HT1080 (cell line): ENCODE results near the gene ANKRD22. TPM values are rescaled to one million over a fixed set of nuclear protein-coding genes. Genes with fewer than 3 reads are reported as not detected.
A peak's percentile ranks its signal among the peaks of the same experiment; 100 is the strongest.

Experiments used
- DNase-seq: peaks from one replicate; pipeline ENCODE4 v3.0.0-alpha.2; 2015; ENCODE audit warnings: low read depth
- total RNA-seq: library from RNA; depleted of rRNA; stranded (reverse); fragments of >200 nt; shearing (Covaris generic); gene quantifications from 2 replicates; pipeline ENCODE4 v1.2.3, GENCODE V29; 2014; rRNA removed

ANKRD22 gene
- total RNA-seq, 1 experiment from 2014 or later = 0.16 TPM

GRCh38 chr10:88802523-88803285 lies 48.9 kb downstream of the ANKRD22 start, which contains the start of gene LIPM:
LIPM (plus strand) TSS chr10:88802730; CDS start chr10:88802897, 167 bp downstream.
- no peak for DNase-seq

- no peak for DNase-seq
Observed at GRCh38 chr10:88800152-88801125, 51.2 kb downstream of the ANKRD22 start.

GRCh38 chr10:88794731-88795130 lies 56.9 kb downstream of the ANKRD22 start:
- DNase-seq = no peak

GRCh38 chr10:88793712-88794299 lies 57.8 kb downstream of the ANKRD22 start:
- DNase-seq = peak; percentile 65

DNA sequence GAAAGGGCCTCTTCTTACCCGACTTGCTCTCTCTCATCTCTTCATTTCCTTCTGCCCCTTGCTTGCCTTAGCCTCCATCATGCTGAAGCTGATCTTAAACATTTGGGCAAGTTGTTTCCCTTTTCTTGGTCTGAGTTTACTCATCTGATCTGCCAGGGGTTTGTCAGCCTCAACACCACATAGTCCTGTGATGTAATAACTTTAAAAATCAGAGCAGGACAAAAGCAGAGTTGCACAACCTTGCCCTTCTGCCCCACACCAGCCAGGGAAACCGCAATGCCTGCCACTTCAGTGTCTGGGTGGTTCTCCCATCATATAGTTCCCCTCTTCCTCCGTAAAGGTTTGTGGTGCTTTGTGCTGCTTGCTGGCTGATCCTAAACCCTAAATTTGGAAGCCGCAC lies 59.0 kb downstream of the ANKRD22 start:
- DNase-seq = peak; percentile 75

DNA sequence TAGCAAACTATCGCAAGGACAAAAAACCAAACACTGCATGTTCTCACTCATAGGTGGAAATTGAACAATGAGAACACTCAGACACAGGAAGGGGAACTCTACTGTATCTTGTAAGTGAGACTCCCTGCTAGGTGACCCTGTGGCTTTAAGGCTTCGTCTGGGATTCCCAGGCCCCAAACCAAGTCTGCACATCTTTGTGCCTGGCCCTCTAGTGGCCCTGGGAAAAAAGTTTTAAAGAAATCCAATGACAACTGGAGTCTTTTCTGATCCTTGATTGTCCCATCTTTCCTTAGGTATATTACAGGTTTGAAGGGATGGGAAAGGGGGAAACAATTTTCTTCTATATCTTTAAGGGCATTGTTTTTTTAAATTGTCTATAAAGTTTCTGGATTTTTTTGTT lies 59.7 kb downstream of the ANKRD22 start:
- peak; percentile 51 for DNase-seq

DNA sequence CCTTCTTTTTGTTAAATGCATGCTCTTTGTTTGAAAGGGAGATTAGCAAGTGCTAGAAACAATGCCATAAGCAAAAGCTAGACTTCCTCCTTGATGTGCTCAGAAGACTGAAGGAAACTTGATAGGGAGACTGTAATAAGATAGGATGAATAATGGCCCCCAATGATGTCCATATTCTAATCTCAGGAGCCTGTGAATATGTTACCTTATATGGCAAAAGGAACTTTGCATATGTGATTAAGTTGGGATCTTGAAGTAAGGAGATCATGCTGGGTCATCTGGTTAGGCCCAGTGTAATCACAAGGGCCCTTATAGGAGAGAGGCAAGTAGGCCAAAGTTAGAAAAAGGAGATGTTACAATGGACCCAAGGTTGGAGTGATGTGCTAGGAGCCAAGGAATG lies 62.7 kb downstream of the ANKRD22 start:
- no peak for DNase-seq

GRCh38 chr10:88787463-88787862 lies 64.2 kb downstream of the ANKRD22 start:
- no peak for DNase-seq

- no peak for DNase-seq
Observed at GRCh38 chr10:88786032-88786770, 65.4 kb downstream of the ANKRD22 start.

- DNase-seq = peak; percentile 66
Observed at GRCh38 chr10:88783724-88784123, 67.9 kb downstream of the ANKRD22 start.

- no peak for DNase-seq
Observed at GRCh38 chr10:88782222-88782621, 69.4 kb downstream of the ANKRD22 start.

- DNase-seq = no peak
Observed at GRCh38 chr10:88781206-88781605, 70.4 kb downstream of the ANKRD22 start.

Other genes with a start within 250 kb of the ANKRD22 start
- gene LIPF, start 187.4 kb downstream of the ANKRD22 start, total RNA-seq = not detected in 2 replicates
- gene LIPK, start 145.6 kb downstream of the ANKRD22 start, total RNA-seq = not detected in 2 replicates
- gene LIPN, start 91.8 kb downstream of the ANKRD22 start, total RNA-seq = not detected in 2 replicates
- gene LIPM, start 49.1 kb downstream of the ANKRD22 start, total RNA-seq = not detected in 2 replicates
- 33.5 and 41.5 TPM in 2 replicates for gene STAMBPL1, start 28.4 kb upstream of the ANKRD22 start, total RNA-seq
- gene ACTA2, start 100.9 kb upstream of the ANKRD22 start, total RNA-seq = 14.1 and 23.6 TPM in 2 replicates
- gene FAS, start 139.0 kb upstream of the ANKRD22 start, total RNA-seq = 26.6 and 29.9 TPM in 2 replicates